Left lobe of liver (tissue), 2 donors: ENCODE data around the gene SGPP2. TPM values are rescaled to one million over a fixed set of nuclear protein-coding genes. Genes with fewer than 3 reads are reported as not detected.
A peak's percentile ranks its signal among the peaks of the same experiment; 100 is the strongest.
"Not testable (repeated sequence)": the region's sequence is repeated elsewhere in the genome, so short reads cannot be mapped to it uniquely, and the experiment has no call there.

Experiments
- ATAC-seq: fragments of 200-7000 bp; cut with Tn5 transposase; one replicate; pipeline ENCODE4 v1.9.1; 2020; ENCODE audit warnings: mild to moderate bottlenecking, moderate library complexity
- DNase-seq: peaks from one replicate; pipeline ENCODE4 v3.0.0-alpha.2; 2020; ENCODE audit warnings: low spot score
- total RNA-seq: library from RNA; stranded (reverse); gene quantifications from one replicate; pipeline ENCODE4 v1.2.1, GENCODE V29; 2021
- donor health status: DM: no; HTN: no; CAD: no; lungs with moderate emphysema.
- donor health status: DM: no; HTN: yes; CAD: no.

Gene SGPP2, protein sequence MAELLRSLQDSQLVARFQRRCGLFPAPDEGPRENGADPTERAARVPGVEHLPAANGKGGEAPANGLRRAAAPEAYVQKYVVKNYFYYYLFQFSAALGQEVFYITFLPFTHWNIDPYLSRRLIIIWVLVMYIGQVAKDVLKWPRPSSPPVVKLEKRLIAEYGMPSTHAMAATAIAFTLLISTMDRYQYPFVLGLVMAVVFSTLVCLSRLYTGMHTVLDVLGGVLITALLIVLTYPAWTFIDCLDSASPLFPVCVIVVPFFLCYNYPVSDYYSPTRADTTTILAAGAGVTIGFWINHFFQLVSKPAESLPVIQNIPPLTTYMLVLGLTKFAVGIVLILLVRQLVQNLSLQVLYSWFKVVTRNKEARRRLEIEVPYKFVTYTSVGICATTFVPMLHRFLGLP
- 0.23 TPM for total RNA-seq

DNA sequence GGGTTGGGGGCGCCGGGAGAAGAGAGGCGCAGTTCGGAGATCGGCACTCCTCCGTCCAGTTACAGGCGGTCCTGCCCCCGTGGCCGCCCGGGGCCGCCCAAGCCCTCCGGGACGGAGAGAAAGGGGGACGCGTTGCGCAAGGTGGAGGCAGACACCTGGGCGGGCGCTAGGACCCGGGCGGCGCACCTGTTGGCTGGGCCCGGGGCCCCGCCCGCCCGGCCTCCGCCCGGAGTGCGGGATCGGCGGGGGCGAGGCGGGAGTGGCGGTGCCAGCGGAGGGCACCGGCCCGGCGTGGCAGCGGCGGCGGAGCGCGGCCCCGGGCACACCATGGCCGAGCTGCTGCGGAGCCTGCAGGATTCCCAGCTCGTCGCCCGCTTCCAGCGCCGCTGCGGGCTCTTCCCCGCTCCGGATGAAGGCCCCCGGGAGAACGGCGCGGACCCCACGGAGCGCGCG is at the start of gene SGPP2:
Gene SGPP2 (plus strand): TSS at position 268 of the 453 bp plus-strand sequence. CDS start 60 bp downstream, at position 328.
- ATAC-seq (peak; percentile 72), DNase-seq (no peak)

DNA sequence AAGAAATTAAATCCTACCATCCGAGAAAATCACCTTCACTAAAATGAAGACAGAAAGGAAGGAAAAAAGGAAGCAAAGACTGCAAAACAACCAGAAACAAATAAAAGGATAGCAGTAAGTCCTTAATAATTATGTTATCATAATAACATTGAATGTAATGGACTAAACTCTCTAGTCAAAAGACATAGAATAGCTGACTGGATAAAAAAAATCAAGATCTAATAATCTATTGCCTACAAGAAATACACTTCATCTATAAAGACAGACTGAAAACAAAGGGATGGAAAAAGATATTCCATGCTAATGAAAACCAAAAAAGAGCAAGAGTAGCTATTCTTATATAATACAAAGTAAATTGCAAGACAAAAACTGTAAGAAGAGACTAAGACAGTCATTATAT is 48.5 kb upstream of the SGPP2 start:
- ATAC-seq = no peak

DNA sequence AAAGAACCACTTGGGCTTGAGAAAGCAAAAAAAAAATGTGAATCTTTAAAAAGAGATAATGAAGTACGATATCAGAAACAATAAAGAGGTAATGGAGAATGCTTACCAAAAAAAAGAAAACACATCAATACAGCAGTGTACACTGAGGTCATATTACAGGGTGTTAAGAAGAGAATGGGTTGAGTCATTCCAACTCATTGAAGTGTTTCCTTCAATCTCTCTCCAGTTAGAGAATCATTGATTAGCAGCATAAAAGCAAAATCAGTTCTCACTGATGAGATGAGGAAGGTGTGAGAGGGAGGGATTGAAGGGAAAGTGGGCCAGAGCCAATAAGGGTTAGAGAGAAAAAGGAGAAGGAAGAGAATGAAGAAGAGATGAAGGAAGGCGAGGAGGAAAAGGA is 43.9 kb upstream of the SGPP2 start:
- DNase-seq = no peak
- no peak for ATAC-seq

More for the DNA sequence above, 48.5 kb upstream of the SGPP2 start:
- no peak for DNase-seq

DNA sequence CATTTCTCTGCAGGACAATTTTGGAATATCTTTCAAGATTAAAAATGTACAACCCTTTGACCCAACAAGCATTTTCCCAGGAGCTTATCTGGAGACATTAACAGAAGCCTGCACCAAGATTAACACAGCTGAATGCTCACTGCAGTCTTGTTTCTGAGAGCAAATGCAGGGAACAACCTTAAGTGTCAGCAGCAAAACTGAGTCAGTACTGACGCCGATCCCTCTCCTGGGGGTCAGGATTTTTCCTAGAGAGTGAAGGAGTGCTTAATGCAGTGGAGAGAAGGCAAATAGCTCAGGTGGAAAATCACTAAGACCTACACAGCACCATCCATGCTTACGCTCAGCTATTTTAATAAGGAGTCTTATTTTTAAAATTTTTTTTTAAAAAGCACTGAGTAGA is 42.8 kb upstream of the SGPP2 start:
- ATAC-seq = no peak

DNA sequence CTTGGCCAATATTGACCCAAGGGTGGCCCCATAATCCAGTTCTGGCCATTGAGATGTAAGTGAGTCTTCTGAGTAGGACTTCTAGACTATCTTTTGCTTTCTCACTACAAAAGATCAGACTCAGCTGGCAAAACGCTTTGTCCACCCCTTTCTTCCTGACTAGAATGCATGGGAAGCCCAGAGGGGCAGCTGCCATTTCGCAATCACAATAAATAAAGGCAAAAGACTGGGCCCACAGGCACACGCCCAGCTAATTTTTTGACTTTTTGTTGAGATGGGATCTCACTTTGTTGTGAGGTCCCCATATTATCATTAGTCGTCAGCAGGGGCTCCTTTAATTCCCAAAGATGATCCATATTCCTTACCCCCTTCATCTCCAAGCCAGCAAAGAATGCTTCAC is 41.1 kb upstream of the SGPP2 start:
- DNase-seq = no peak
- ATAC-seq = no peak

More for the DNA sequence above, 42.8 kb upstream of the SGPP2 start:
- no peak for DNase-seq

DNA sequence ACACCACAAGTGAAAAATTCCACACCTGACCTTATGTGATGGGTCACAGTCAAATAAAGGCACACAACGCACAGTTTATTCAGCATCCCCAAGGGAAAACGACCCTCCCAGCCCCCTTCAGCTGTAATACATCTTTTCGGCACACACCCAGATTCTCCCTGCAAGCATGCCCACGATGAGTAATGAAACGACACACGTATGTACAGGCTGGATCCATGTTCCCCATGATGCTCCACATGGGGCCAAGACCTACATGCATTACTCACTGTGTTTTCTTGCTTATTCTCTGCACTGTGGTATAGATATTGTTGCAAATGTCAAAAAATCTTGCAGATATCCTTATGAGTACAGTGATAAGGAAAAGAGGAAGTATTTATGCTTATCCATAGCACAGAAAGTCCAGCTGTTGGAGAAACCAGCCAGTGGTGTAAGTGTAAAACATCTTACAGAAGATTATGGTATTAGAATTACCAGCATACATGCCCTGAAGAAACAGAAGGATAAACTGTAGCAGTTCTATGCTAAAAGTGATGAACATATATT is 32.5 kb upstream of the SGPP2 start:
- DNase-seq = no peak
- no peak for ATAC-seq

DNA sequence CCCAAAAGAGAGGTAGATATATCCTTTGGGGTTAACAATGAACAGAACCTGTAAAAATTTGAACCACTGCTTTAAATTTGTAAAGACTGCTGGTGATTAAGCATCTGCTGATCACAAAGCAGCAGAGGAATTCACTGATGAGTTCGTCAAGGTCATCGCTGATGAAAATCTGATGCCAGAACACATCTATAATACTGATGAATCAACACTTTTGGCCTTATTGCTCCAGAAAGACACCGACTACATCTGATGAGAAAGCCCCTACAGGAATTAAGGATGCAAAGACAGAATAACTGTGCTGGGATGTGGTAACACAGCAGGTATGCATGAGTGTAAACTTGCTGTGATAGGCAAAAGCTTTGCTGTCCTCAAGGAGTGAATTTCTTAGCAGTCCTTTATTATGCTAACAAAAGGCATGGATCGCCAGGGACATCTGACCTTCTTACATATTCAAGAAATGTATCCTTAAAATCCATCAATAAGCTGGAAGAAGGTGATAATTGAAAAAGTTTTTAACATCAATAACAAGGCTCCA is 30.5 kb upstream of the SGPP2 start:
- DNase-seq (no peak), ATAC-seq (no peak)

DNA sequence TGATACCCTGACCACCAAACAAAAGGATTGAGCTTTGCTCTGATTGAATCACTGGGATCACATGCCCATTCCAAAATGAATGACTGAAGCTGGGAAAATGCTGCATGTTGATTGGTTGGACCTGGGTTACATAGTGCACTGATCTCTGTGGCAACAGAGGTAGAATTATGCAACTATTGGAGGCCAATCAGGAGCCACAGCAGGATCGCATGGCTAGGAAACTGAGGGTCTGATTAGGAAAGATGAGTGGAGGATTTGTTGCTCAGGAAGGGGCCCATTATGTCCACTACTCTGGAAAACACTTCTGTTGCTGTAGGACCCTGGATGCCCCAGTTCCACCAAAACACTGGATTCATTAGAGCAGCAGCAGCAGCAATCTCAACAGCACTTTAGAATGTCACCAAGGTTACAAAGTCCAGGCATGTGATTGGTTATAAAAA is 25.9 kb upstream of the SGPP2 start:
- ATAC-seq = no peak

DNA sequence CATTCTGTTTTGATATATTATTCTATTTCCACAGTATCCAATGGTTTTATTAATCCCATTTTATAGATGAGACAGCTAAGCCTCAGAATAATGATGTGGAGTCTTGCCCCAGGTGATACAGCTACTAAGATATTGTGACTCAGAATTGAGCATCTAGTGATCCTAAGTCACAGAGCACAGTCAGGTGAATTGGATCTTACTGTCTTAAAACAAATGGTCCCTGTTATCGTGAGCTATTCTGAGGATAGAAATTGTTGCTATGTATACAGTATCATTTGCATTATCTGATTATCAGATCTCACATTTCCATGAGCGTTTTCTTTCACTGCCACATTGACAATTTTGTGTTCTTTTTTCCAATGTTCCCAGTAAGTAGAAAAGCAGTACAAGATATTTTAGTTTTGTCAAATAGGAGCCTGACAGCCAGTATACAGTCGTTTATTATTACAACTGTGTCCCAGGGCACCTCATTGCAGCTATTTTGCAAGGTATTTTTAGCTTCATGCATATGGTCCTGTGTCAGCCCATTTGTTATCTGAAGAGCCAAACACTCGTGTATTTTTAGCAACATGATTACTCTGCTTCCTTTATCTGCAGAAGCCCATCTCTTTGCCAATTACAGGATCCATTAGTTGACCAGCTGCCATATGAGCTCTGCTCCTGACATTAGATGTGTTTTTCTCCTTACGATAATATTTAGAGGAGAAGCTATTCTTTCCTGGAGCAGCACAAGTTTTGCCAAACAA is 25.1 kb upstream of the SGPP2 start:
- DNase-seq (no peak), ATAC-seq (no peak)

More for the DNA sequence above, 25.9 kb upstream of the SGPP2 start:
- DNase-seq = no peak

DNA sequence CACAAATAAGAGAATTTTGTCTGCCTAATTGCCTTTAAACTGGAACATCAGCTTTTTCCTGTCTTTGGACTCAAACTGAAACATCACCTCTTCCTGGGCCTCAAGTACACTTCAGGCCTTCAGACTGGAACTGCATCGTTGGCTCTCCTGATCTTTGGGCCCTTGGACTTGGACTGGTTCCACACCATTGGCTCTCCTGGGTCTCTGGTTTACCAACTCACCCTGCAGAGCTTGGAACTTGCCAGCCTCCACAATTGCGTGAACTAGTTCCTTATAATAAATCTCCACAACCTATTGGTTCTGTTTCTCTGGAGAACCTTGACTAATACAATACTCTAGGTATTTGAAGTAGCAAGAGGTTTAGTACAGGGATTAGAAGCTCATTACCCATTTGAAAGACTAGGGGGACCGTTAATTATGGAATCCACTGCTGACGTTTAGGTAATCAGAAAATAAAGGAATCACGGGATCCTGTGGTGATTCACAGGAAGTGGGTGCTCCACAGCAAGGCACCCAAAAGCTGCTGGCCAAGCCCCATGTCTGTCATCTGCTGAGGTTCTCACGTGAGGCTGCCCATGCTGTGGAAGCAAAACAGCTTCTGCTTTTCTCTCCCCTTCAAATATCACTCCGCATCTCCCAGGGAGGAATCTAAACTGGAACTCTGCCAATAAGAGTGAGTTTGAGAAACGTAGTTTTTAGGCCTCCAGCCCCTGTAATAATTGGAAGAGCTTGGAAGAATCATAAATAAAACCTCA is 20.0 kb upstream of the SGPP2 start:
- ATAC-seq (no peak), DNase-seq (no peak)

DNA sequence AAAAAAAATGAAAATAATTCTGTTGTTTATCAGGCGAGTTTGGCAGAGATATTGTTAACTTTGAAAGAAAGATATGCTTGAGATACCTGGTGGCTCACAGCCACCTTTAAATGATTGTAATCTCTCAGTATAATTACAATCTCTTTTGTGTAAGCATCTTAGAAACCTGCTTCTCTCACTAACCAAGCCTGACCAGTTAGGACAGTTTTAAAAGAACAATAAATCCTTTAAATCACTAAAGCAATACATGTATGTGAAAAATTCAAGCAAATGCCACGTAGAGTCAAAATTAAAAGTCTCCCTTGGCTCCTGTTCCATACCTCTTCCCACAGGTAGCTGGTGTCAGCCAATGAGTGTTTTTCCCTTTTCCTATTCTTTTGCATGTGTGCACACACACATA is 15.7 kb upstream of the SGPP2 start:
- ATAC-seq (no peak), DNase-seq (no peak)

DNA sequence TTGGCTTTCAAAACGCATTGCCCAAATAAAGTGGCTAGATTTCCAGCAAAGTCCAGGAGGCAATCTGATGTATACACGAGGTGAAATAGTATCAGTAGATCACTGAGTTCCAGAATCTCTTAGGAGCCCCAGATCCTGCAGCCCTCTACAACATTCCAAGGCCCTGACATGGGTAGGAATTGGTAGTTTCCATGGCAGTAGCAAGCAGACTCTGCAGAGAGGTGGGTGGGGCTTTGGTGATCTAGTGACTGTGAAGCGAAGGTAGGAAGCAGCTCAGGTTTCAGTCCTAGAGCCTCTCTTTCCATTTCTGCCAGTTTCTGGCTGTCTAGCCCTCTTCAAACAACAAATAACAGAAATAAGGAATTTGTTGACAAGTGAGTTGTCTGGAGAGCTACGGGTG is 13.8 kb upstream of the SGPP2 start:
- DNase-seq = no peak
- no peak for ATAC-seq

DNA sequence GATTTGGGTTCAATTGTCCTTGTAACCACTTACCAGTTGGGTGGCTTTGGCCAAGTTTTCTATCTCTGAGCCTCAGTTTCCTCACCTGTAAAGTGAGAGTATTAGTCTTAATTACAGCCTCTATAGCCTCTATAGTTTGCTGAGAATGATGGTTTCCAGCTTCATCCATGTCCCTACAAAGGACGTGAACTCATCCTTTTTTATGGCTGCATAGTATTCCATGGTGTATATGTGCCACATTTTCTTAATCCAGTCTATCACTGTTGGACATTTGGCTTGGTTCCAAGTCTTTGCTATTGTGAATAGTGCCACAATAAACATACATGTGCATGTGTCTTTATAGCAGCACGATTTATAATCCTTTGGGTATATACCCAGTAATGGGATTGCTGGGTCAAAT is 12.0 kb upstream of the SGPP2 start:
- not testable (repeated sequence) for DNase-seq, ATAC-seq

DNA sequence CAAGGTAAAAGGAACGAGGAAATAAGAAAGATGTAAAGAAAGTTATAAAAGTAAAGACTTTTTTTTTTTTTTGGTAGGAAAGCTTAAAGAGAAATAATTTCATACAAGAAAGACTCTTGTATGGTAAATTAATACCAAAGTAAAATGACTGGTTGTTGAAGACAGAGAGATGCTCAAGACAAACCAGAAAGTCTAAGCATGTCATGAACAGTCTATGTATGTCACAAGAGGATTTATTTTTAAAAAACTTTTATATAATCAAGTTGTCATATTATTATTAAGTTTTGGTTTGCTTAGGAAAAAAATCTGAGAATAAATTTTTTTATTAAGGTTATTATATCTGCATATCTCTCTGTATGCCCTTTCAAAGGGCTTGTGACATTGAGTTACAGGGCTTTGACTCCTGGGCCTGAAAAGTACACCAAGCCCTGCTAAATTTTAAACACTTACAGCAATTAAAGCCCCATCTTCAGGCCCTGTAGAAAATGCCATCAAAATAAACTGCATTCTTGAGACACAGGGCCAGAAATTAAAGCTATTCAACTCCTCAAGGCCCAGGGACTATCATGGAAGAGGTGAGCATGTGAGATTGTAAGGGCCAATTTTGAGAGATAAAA is 10.9 kb upstream of the SGPP2 start:
- no peak for ATAC-seq
- no peak for DNase-seq

DNA sequence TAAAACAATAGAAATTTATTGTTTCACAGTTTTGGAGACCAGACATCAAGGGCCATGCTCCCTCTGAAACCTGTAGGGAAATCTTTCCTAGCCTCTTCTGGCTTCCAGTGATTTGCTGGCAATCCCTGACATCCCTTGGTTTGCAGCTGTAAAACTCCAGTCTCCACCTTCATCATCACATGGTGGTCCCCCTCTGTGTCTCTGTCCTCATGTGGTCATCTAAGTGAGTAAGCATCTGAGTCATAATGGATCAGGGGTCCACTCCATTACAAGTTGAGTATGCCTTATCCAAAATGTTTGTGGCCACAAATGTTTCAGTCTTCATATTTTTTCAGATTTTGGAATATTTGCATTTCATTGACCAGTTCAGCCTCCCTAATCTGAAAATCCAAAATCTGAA is 5.6 kb upstream of the SGPP2 start:
- ATAC-seq (no peak), DNase-seq (no peak)

DNA sequence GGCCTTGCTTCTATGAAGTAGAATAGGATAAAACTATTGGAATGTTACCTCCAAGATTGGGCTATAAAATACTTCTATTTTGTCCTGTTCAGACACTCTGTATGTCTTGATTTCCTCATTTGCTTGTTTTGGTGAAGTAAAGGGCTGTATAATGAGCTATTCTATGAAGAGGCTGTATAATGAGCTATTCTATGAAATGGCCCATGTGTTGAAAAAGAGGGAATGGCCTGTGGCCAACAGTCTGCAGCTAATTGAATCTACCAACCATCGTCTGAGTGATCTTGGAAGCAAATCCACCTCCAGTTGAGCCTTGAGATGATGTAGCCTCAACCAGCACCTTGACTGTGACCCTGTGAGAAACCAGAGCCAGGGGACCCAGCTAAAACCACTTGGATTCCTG is 3.8 kb upstream of the SGPP2 start:
- DNase-seq = no peak
- ATAC-seq = no peak

DNA sequence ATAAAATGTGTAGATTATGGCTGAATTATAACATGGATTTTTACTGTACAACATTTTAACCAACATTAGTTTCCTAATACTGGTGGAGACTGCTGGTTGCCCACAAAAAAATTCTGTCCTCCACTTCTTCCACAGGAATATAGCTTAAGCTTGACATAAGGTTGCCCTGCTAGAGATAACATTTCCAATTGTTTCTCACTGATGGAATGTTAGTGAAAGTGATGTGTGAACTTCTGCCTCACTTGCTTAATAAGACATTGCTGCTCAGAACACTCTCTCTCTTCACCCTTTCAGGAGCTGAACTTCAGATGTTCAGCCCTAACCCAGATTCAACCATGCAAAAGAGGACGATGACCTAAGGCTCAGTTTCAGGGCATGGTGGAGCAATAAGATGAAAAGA is 2.7 kb upstream of the SGPP2 start:
- DNase-seq (no peak), ATAC-seq (no peak)

DNA sequence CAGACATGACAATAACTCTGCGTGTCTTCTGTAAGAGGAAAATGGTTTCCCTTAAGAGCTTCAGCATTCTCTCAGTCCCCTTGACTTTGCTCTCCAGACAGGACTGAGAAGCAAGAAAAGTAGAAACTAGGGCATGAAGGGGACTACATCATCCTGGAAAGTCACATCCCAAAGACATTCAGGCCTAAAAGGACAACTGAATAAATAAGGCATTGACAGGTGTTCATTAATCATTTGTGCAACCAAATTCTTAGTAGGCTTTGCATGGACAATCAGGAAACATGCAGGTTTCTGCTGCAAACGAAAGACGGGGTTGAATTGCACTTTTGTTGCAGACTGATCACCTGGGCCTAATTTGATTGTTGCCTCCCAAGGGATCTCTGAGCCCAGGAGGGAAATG is 1.2 kb upstream of the SGPP2 start:
- DNase-seq (no peak), ATAC-seq (no peak)

DNA sequence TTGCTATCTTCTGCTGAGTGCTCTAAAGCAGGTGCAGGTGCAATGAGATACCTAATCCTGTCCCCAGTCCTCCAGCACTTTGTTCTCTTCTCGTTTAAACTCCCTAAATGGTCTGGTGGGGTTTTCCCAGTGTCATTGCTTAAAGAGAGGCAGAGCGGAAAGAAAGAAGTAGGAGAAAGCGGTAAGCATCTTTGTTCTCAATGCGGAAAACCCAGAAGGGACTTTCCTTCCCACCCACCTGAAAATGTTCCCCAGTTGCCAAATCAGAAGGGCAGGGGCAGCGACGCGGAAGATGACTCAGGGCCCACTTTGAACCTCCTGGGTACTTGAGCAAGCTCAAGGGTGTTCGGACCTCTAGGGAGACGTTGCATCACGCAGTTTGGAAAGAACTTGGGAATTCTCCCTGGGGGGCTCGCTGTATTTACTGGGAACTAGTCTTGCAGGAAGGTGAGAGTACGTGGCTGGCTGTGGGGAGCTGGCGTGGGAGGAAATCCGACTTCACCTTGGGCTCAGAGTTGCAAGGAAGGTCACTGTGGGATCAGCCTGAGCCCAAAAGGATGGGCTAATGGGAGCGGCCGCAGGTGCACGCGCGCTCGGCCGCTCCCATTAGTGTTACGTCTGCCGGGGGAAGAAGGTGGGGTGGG is 589 bp upstream of the SGPP2 start:
- DNase-seq (no peak), ATAC-seq (no peak)
